ENCODE results near the gene TP53BP1.

GRCh38 chr15:43406808-43407207 is 86.1 kb downstream of the TP53BP1 start:
- TF ChIP-seq POLR2AphosphoS5 (IDR thresholded peaks at IDR 0.05; ENCODE audit: low read depth, low read length) (no peak), POLR2A (IDR thresholded peaks at IDR 0.05; ENCODE audit: low read depth, low read length) (no peak), TAF1 (IDR thresholded peaks at IDR 0.05; ENCODE audit: borderline replicate concordance, low read depth, low read length) (no peak)
